Choroid plexus epithelial cell (primary cell): ENCODE data around the gene GASK1A.

Experiments used
- DNase-seq: peaks from one replicate; pipeline ENCODE4 v3.0.0-alpha.2; 2010; ENCODE audit warnings: low read depth
- H3K4me3 ChIP-seq: 2 replicates; pipeline ENCODE4 v1.5.1; 2011; ENCODE audit warnings: low read depth, mild to moderate bottlenecking, control low read depth, low read length, moderate library complexity
- CTCF ChIP-seq: conservative IDR thresholded peaks from 2 replicates; pipeline ENCODE4 v1.5.1; 2011; ENCODE audit warnings: low read depth, mild to moderate bottlenecking, control low read depth, inconsistent platforms, low read length, moderate library complexity

GASK1A gene

GRCh38 chr3:43080726-43081568 lies 101.8 kb downstream of the GASK1A start:
- no peak for DNase-seq
- H3K4me3 ChIP-seq, result no peak overlapping the region
- TF ChIP-seq CTCF, result no peak

GRCh38 chr3:43081796-43082195 lies 102.7 kb downstream of the GASK1A start:
- no peak for DNase-seq
- no peak overlapping the region for H3K4me3 ChIP-seq
- no peak for TF ChIP-seq CTCF

- DNase-seq, result no peak
- no peak overlapping the region for H3K4me3 ChIP-seq
- TF ChIP-seq CTCF, result no peak
These were observed 103.3 kb downstream of the GASK1A start for GRCh38 chr3:43082457-43082856.

GRCh38 chr3:43086460-43087165 lies 107.5 kb downstream of the GASK1A start:
- TF ChIP-seq CTCF, result no peak
- DNase-seq, result no peak
- H3K4me3 ChIP-seq, result no peak overlapping the region

- DNase-seq, result peak; percentile 30
- TF ChIP-seq CTCF, result peak; percentile 50
- H3K4me3 ChIP-seq, result no peak overlapping the region
These were observed 108.2 kb downstream of the GASK1A start for GRCh38 chr3:43087249-43087776.

- no peak overlapping the region for H3K4me3 ChIP-seq
- no peak for TF ChIP-seq CTCF
- no peak for DNase-seq
These were observed 110.0 kb downstream of the GASK1A start for GRCh38 chr3:43089081-43089480.
